GM23338 (cell line): ENCODE data around the gene TNKS2. TPM values are rescaled to one million over a fixed set of nuclear protein-coding genes. Genes with fewer than 3 reads are reported as not detected.

Experiments
- ATAC-seq: fragments of 200-7000 bp; cut with Tn5 transposase; 3 replicates; pipeline ENCODE4 v1.9.1; 2020
- DNase-seq: peaks from one replicate; pipeline ENCODE4 v3.0.0-alpha.2; 2015; ENCODE audit warnings: low spot score
- H2AFZ ChIP-seq: fragments of 200-600 bp; sonication (generic); 2 replicates; pipeline ENCODE4 v1.8.0; 2016; ENCODE audit warnings: antibody characterized with exemption, mild to moderate bottlenecking, moderate library complexity
- H3F3A ChIP-seq: fragments of 200-600 bp; sonication (generic); replicated peaks from 2 replicates; pipeline ENCODE4 v1.8.0; 2017; ENCODE audit warnings: antibody characterized with exemption, mixed run types, low read depth
- H3K27ac ChIP-seq: fragments of 200-600 bp; sonication (generic); 2 replicates; pipeline ENCODE4 v1.6.1; 2016; ENCODE audit warnings: low read depth
- H3K27me3 ChIP-seq: fragments of 200-600 bp; sonication (generic); 2 replicates; pipeline ENCODE4 v1.8.0; 2016; ENCODE audit warnings: mild to moderate bottlenecking, mixed run types, moderate library complexity; ENCODE audit not compliant: insufficient read depth
- H3K36me3 ChIP-seq: fragments of 200-600 bp; sonication (generic); 2 replicates; pipeline ENCODE4 v1.8.0; 2016; ENCODE audit warnings: mild to moderate bottlenecking; ENCODE audit not compliant: insufficient read depth
- H3K4me1 ChIP-seq: fragments of 200-600 bp; sonication (generic); 2 replicates; pipeline ENCODE4 v1.8.0; 2016; ENCODE audit warnings: mild to moderate bottlenecking, moderate library complexity; ENCODE audit not compliant: insufficient read depth
- H3K4me2 ChIP-seq: fragments of 200-600 bp; sonication (generic); 2 replicates; pipeline ENCODE4 v1.7.1; 2017; ENCODE audit warnings: mixed run types
- H3K4me3 ChIP-seq: fragments of 200-600 bp; sonication (generic); 2 replicates; pipeline ENCODE4 v1.6.1; 2016; ENCODE audit warnings: mixed run types
- H3K79me2 ChIP-seq: fragments of 200-600 bp; sonication (generic); replicated peaks from 2 replicates; pipeline ENCODE4 v1.8.0; 2017; ENCODE audit warnings: mild to moderate bottlenecking; ENCODE audit not compliant: insufficient read depth
- H3K9me2 ChIP-seq: fragments of 200-600 bp; sonication (generic); 2 replicates; pipeline ENCODE4 v1.8.0; 2017; ENCODE audit not compliant: insufficient read depth
- H4K20me1 ChIP-seq: fragments of 200-600 bp; sonication (generic); replicated peaks from 2 replicates; pipeline ENCODE4 v1.8.0; 2017; ENCODE audit warnings: mild to moderate bottlenecking; ENCODE audit not compliant: insufficient read depth
- H3K27ac Mint-ChIP-seq: 2 replicates; pipeline ENCODE4 v1.8.0; 2020; ENCODE audit warnings: inconsistent platforms, mild to moderate bottlenecking, moderate library complexity, mixed read lengths
- H3K27me3 Mint-ChIP-seq: 3 replicates; pipeline ENCODE4 v1.8.0; 2022; ENCODE audit warnings: low read depth, mild to moderate bottlenecking, moderate library complexity, mixed read lengths, inconsistent platforms; ENCODE audit not compliant: insufficient read depth, poor library complexity
- H3K36me3 Mint-ChIP-seq: 3 replicates; pipeline ENCODE4 v1.8.0; 2021; ENCODE audit warnings: low read depth, mild to moderate bottlenecking, inconsistent platforms, moderate library complexity, mixed read lengths
- H3K4me1 Mint-ChIP-seq: 3 replicates; pipeline ENCODE4 v1.8.0; 2020; ENCODE audit warnings: mild to moderate bottlenecking, inconsistent platforms, mixed read lengths
- H3K4me3 Mint-ChIP-seq: 3 replicates; pipeline ENCODE4 v1.8.0; 2021; ENCODE audit warnings: moderate library complexity, mild to moderate bottlenecking, inconsistent platforms, mixed read lengths
- H3K9me3 Mint-ChIP-seq: 3 replicates; pipeline ENCODE4 v1.8.0; 2020; ENCODE audit warnings: moderate library complexity, mild to moderate bottlenecking, inconsistent platforms, mixed read lengths
- CREB1 ChIP-seq: fragments of 250-450 bp; sonication (Bioruptor Pico); IDR thresholded peaks from 2 replicates; pipeline ENCODE4 v1.5.0; 2020; ENCODE audit warnings: low read depth, mild to moderate bottlenecking, moderate library complexity
- EZH2phosphoT487 ChIP-seq: fragments of 200-600 bp; sonication (generic); IDR thresholded peaks from one replicate; pipeline ENCODE4 v1.8.1; 2018; ENCODE audit warnings: antibody characterized with exemption; ENCODE audit not compliant: unreplicated experiment
- JUNB ChIP-seq: IDR thresholded peaks from one replicate; pipeline ENCODE4 v1.6.1; 2016; ENCODE audit warnings: antibody characterized with exemption; ENCODE audit not compliant: unreplicated experiment
- NANOG ChIP-seq: IDR thresholded peaks from 2 replicates; pipeline ENCODE4 v1.6.1; 2016; ENCODE audit warnings: antibody characterized with exemption, borderline replicate concordance
- POLR2AphosphoS5 ChIP-seq: IDR thresholded peaks from 2 replicates; pipeline ENCODE4 v1.6.1; 2016; ENCODE audit warnings: antibody characterized with exemption, low read depth
- STAT1 ChIP-seq: IDR thresholded peaks from one replicate; pipeline ENCODE4 v1.6.1; 2016; ENCODE audit warnings: antibody characterized with exemption; ENCODE audit not compliant: unreplicated experiment
- ZNF114 ChIP-seq: fragments of 250-450 bp; sonication (Bioruptor Pico); IDR thresholded peaks from 2 replicates; pipeline ENCODE4 v1.5.0; 2020; ENCODE audit warnings: mild to moderate bottlenecking, moderate library complexity
- ZNF331 ChIP-seq: fragments of 250-450 bp; sonication (Bioruptor Pico); IDR thresholded peaks from 2 replicates; pipeline ENCODE4 v1.5.0; 2020; ENCODE audit warnings: low read depth, mild to moderate bottlenecking, moderate library complexity
- polyA plus RNA-seq: library from polyadenylated mRNA; unstranded; fragments of >200 nt; fragmentation: Nextera tagmentation; extraction: Ambion mirVana; gene quantifications from 2 replicates; pipeline ENCODE4 v1.2.1, GENCODE V29; 2016
- total RNA-seq: library from RNA; depleted of rRNA; stranded (reverse); fragments of >200 nt; shearing (Covaris generic); gene quantifications from 2 replicates; pipeline ENCODE4 v1.2.3, GENCODE V29; 2014
- TF ChIP-seq, protein P1 (sequence below): IDR thresholded peaks from 2 replicates; pipeline ENCODE4 v1.6.1; 2016; ENCODE audit warnings: antibody characterized with exemption
- TF ChIP-seq, protein P2 (sequence below), 2 experiments: fragments of 200-600 bp in 1 of 2; sonication (generic) in 1 of 2; conservative IDR thresholded peaks; 2 replicates each; pipeline versions ENCODE4 v1.5.1 to v1.6.1; 2016 to 2017; ENCODE audit warnings: antibody characterized with exemption in 2 of 2, low read depth in 2 of 2, mild to moderate bottlenecking in 2 of 2, moderate library complexity in 1 of 2
- TF ChIP-seq, protein P3 (sequence below): fragments of 250-450 bp; sonication (Bioruptor Pico); IDR thresholded peaks from 2 replicates; pipeline ENCODE4 v1.5.0; 2020; ENCODE audit warnings: mild to moderate bottlenecking, moderate library complexity
- TF ChIP-seq, protein P4 (sequence below): IDR thresholded peaks from one replicate; pipeline ENCODE4 v1.6.1; 2018; ENCODE audit warnings: antibody characterized with exemption; ENCODE audit not compliant: unreplicated experiment

TNKS2 gene
- total and polyA plus RNA-seq, 2 experiments from 2014 or later: 23.5 to 85.5 TPM

DNA sequence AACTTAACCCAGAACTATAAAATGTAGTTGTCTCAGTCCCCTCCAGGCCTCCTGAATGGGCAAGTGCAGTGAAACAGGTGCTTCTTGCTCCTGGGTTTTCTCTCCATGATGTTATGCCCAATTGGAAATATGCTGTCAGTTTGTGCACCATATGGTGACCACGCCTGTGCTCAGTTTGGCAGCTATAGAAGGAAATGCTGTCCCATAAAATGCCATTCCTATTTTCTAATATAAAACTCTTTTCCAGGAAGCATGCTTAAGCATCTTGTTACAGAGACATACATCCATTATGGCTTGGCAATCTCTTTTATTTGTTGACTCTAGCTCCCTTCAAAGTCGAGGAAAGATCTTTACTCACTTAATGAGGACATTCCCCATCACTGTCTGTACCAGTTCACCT lies 65.9 kb downstream of the TNKS2 start:
- H2AFZ ChIP-seq: no peak overlapping the region

More for the DNA sequence above, 65.9 kb downstream of the TNKS2 start:
- no peak for TF ChIP-seq POLR2AphosphoS5
- TF ChIP-seq ZNF331 (CRISPR knock-in tag): no peak
- TF ChIP-seq, protein P1, sequence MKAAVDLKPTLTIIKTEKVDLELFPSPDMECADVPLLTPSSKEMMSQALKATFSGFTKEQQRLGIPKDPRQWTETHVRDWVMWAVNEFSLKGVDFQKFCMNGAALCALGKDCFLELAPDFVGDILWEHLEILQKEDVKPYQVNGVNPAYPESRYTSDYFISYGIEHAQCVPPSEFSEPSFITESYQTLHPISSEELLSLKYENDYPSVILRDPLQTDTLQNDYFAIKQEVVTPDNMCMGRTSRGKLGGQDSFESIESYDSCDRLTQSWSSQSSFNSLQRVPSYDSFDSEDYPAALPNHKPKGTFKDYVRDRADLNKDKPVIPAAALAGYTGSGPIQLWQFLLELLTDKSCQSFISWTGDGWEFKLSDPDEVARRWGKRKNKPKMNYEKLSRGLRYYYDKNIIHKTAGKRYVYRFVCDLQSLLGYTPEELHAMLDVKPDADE: no peak
- TF ChIP-seq, protein P2, sequence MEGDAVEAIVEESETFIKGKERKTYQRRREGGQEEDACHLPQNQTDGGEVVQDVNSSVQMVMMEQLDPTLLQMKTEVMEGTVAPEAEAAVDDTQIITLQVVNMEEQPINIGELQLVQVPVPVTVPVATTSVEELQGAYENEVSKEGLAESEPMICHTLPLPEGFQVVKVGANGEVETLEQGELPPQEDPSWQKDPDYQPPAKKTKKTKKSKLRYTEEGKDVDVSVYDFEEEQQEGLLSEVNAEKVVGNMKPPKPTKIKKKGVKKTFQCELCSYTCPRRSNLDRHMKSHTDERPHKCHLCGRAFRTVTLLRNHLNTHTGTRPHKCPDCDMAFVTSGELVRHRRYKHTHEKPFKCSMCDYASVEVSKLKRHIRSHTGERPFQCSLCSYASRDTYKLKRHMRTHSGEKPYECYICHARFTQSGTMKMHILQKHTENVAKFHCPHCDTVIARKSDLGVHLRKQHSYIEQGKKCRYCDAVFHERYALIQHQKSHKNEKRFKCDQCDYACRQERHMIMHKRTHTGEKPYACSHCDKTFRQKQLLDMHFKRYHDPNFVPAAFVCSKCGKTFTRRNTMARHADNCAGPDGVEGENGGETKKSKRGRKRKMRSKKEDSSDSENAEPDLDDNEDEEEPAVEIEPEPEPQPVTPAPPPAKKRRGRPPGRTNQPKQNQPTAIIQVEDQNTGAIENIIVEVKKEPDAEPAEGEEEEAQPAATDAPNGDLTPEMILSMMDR (conservative IDR thresholded peaks at IDR 0.05; ENCODE audit: low read depth in 2 of 2): no peak
- no peak for TF ChIP-seq JUNB
- TF ChIP-seq, protein P3, sequence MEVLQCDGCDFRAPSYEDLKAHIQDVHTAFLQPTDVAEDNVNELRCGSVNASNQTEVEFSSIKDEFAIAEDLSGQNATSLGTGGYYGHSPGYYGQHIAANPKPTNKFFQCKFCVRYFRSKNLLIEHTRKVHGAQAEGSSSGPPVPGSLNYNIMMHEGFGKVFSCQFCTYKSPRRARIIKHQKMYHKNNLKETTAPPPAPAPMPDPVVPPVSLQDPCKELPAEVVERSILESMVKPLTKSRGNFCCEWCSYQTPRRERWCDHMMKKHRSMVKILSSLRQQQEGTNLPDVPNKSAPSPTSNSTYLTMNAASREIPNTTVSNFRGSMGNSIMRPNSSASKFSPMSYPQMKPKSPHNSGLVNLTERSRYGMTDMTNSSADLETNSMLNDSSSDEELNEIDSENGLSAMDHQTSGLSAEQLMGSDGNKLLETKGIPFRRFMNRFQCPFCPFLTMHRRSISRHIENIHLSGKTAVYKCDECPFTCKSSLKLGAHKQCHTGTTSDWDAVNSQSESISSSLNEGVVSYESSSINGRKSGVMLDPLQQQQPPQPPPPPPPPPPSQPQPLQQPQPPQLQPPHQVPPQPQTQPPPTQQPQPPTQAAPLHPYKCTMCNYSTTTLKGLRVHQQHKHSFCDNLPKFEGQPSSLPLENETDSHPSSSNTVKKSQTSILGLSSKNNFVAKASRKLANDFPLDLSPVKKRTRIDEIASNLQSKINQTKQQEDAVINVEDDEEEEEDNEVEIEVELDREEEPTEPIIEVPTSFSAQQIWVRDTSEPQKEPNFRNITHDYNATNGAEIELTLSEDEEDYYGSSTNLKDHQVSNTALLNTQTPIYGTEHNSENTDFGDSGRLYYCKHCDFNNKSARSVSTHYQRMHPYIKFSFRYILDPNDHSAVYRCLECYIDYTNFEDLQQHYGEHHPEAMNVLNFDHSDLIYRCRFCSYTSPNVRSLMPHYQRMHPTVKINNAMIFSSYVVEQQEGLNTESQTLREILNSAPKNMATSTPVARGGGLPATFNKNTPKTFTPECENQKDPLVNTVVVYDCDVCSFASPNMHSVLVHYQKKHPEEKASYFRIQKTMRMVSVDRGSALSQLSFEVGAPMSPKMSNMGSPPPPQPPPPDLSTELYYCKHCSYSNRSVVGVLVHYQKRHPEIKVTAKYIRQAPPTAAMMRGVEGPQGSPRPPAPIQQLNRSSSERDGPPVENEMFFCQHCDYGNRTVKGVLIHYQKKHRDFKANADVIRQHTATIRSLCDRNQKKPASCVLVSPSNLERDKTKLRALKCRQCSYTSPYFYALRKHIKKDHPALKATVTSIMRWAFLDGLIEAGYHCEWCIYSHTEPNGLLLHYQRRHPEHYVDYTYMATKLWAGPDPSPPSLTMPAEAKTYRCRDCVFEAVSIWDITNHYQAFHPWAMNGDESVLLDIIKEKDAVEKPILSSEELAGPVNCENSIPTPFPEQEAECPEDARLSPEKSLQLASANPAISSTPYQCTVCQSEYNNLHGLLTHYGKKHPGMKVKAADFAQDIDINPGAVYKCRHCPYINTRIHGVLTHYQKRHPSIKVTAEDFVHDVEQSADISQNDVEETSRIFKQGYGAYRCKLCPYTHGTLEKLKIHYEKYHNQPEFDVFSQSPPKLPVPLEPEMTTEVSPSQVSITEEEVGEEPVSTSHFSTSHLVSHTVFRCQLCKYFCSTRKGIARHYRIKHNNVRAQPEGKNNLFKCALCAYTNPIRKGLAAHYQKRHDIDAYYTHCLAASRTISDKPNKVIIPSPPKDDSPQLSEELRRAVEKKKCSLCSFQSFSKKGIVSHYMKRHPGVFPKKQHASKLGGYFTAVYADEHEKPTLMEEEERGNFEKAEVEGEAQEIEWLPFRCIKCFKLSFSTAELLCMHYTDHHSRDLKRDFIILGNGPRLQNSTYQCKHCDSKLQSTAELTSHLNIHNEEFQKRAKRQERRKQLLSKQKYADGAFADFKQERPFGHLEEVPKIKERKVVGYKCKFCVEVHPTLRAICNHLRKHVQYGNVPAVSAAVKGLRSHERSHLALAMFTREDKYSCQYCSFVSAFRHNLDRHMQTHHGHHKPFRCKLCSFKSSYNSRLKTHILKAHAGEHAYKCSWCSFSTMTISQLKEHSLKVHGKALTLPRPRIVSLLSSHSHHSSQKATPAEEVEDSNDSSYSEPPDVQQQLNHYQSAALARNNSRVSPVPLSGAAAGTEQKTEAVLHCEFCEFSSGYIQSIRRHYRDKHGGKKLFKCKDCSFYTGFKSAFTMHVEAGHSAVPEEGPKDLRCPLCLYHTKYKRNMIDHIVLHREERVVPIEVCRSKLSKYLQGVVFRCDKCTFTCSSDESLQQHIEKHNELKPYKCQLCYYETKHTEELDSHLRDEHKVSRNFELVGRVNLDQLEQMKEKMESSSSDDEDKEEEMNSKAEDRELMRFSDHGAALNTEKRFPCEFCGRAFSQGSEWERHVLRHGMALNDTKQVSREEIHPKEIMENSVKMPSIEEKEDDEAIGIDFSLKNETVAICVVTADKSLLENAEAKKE (CRISPR knock-in tag): no peak
- TF ChIP-seq STAT1: no peak
- TF ChIP-seq CREB1 (CRISPR knock-in tag): no peak
- TF ChIP-seq, protein P4, sequence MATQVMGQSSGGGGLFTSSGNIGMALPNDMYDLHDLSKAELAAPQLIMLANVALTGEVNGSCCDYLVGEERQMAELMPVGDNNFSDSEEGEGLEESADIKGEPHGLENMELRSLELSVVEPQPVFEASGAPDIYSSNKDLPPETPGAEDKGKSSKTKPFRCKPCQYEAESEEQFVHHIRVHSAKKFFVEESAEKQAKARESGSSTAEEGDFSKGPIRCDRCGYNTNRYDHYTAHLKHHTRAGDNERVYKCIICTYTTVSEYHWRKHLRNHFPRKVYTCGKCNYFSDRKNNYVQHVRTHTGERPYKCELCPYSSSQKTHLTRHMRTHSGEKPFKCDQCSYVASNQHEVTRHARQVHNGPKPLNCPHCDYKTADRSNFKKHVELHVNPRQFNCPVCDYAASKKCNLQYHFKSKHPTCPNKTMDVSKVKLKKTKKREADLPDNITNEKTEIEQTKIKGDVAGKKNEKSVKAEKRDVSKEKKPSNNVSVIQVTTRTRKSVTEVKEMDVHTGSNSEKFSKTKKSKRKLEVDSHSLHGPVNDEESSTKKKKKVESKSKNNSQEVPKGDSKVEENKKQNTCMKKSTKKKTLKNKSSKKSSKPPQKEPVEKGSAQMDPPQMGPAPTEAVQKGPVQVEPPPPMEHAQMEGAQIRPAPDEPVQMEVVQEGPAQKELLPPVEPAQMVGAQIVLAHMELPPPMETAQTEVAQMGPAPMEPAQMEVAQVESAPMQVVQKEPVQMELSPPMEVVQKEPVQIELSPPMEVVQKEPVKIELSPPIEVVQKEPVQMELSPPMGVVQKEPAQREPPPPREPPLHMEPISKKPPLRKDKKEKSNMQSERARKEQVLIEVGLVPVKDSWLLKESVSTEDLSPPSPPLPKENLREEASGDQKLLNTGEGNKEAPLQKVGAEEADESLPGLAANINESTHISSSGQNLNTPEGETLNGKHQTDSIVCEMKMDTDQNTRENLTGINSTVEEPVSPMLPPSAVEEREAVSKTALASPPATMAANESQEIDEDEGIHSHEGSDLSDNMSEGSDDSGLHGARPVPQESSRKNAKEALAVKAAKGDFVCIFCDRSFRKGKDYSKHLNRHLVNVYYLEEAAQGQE: no peak
- no peak for TF ChIP-seq EZH2phosphoT487
- no peak for TF ChIP-seq ZNF114
- TF ChIP-seq NANOG: no peak
- no peak for ATAC-seq
- no peaks in the 10 kb centered on the region for H4K20me1 ChIP-seq
- H3K27ac Mint-ChIP-seq: peak overlapping the region; percentile 49; the same call in 1 of the 2 replicates
- H3K9me3 Mint-ChIP-seq: no peaks in the 10 kb centered on the region
- 0 out of 2 replicates have a peak, but pooled peaks cover 11% of the 10 kb centered on the region for H3F3A ChIP-seq
- peaks cover 6% of the 10 kb centered on the region; the same call in 1 of the 2 replicates for H3K36me3 ChIP-seq
- peaks cover 47% of the 10 kb centered on the region for H3K4me1 ChIP-seq
- DNase-seq: no peak
- no peak overlapping the region for H3K4me2 ChIP-seq
- peaks cover 42% of the 10 kb centered on the region for H3K4me1 Mint-ChIP-seq
- H3K27ac ChIP-seq: peak overlapping the region; percentile 85
- H3K9me2 ChIP-seq: no peaks in the 10 kb centered on the region
- peaks cover 3% of the 10 kb centered on the region for H3K27me3 Mint-ChIP-seq
- no peaks in the 10 kb centered on the region for H3K79me2 ChIP-seq
- H3K27me3 ChIP-seq: no peaks in the 10 kb centered on the region
- no peak overlapping the region for H3K4me3 Mint-ChIP-seq
- no peak overlapping the region for H3K4me3 ChIP-seq
- H3K36me3 Mint-ChIP-seq: peaks cover 23% of the 10 kb centered on the region; the same call in 2 of the 3 replicates
